Stimulated activated CD4-positive, alpha-beta T cell treated with anti-CD3 and anti-CD28 coated beads, Interleukin-1b, Interleukin-23, amount 100 ng/mL, for 48 hours (primary cell): Measurements from ENCODE around the gene WDR43.

Experiments used
- DNase-seq: peaks from one replicate; pipeline ENCODE4 v3.0.0-alpha.2; 2020

The WDR43 gene, protein sequence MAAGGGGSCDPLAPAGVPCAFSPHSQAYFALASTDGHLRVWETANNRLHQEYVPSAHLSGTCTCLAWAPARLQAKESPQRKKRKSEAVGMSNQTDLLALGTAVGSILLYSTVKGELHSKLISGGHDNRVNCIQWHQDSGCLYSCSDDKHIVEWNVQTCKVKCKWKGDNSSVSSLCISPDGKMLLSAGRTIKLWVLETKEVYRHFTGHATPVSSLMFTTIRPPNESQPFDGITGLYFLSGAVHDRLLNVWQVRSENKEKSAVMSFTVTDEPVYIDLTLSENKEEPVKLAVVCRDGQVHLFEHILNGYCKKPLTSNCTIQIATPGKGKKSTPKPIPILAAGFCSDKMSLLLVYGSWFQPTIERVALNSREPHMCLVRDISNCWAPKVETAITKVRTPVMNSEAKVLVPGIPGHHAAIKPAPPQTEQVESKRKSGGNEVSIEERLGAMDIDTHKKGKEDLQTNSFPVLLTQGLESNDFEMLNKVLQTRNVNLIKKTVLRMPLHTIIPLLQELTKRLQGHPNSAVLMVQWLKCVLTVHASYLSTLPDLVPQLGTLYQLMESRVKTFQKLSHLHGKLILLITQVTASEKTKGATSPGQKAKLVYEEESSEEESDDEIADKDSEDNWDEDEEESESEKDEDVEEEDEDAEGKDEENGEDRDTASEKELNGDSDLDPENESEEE

GRCh38 chr2:28894470-28895188 lies at the start of gene WDR43:
Gene WDR43 (plus strand): TSS chr2:28894667. CDS start chr2:28894699, 32 bp downstream.
- DNase-seq = peak; percentile 98

- DNase-seq = no peak
Measured at GRCh38 chr2:28855193-28855592, 39.3 kb upstream of the WDR43 start.

DNA sequence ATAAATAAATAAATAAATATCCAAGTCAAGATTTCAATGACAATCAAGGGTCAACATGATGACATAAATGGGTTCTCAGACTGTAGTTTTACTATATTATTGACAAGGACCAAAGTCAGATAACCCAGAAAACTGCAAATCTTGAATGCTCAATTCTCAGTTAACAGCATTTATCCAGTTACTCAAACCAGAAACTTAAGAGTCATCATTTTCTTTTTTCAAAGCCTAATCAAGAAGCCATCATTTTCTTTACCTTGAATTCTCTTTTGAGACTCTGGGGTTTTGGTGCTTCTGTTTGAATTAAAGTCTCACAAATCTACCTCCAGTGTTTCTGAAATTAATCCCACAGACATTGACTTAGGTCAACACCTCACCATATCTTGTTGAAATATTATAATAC lies 38.5 kb upstream of the WDR43 start:
- no peak for DNase-seq

GRCh38 chr2:28868611-28869010 lies 25.9 kb upstream of the WDR43 start:
- DNase-seq = no peak

GRCh38 chr2:28869494-28870145 lies 24.8 kb upstream of the WDR43 start:
- DNase-seq = peak; percentile 16

DNA sequence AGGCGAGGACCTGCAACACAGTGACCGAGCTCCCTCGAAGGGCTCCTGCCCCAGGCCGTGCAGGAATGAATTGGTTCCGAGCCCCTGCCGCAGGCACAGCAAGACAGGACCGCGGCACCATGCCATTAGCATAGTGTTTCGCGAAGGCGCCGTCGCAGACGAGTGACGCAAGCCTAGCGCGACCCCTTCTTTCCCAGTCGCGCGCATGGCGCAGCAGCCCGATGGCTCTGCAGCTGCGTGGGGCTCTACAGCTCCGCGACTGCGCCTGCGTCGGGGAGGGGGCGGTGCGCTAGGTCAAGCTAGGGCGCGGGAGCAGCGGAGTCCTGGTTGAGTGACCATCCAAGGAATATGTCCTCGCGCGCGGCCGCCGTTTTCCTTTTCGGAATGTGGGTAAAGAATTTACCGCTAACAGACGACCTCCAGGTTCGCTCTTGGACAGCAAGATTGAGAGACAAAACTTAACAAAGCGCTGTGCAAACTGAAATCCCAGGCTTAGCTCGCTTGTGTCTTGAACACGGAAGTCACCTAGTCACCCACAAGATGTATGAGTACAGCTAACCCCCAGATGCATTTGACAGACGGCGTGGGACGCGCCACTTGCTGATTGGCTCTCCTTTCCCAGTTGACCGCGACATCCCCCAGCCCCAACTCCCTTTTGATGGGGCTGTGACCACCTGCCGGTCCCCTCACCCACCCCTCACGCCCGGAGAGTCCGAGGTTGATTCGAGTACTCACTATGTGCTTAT lies 24.1 kb upstream of the WDR43 start, which contains the start of gene TRMT61B:
Gene TRMT61B, minus strand, starts transcription at position 164 of the 746 bp plus-strand sequence. Its CDS starts 32 bp downstream, at position 132.
- DNase-seq = peak; percentile 96

DNA sequence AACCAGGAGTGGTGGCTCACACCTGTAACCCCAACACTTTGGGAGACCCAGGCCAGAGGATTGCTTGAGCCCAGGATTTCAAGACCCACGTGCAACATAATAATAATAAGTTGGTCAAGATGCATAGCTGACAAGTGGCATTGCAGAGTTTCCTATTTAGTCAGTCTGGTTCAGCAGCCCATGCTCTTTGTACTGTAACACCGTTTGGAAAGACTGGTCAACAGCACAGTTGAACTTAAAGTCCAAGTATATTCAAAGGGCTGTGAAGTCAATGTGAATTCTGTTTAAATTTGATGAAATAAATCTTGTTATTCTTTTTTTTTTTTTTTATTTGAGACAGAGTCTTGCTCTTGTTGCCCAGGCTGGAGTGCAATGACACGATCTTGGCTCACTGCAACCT lies 22.8 kb upstream of the WDR43 start:
- DNase-seq = no peak

DNA sequence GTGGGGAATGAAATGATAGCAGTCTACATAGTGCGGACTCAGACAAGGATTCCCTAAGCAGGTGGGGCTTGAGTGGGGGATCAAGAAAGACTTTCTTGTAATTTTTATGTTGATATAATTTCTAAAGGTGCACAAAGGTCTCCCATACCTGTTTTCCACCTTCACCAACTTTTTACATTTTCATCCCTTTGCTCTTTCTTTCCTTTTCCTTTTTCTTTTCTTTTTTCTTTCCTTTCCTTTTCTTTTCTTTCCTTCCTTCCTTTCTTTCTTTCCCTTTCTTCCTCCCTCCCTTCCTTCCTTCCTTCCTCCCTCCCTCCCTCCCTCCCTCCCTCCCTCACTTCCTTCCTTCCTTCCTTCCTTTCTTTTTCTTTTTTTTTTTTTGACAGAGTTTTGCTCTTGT lies 14.3 kb upstream of the WDR43 start:
- DNase-seq = no peak

DNA sequence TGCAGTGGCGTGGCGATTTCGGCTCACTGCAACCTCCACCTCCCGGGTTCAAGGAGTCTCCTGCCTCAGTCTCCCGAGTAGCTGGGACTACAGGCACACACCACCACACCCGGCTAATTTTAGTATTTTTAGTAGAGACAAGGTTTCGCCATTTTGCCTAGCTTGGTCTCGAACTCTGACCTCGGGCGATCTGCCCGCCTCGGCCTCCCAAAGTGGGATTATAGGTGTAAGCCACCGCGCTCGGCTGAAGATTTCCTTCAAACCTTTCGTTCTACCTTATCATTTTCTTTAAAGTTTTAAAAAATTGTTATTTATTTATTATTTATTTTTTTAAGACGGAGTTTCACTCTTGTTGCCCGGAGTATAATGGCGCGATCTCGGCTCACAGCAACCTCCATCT lies 979 bp upstream of the WDR43 start:
- DNase-seq = no peak

- DNase-seq = peak; percentile 52
Measured at GRCh38 chr2:28895189-28895893, 874 bp downstream of the WDR43 start.

DNA sequence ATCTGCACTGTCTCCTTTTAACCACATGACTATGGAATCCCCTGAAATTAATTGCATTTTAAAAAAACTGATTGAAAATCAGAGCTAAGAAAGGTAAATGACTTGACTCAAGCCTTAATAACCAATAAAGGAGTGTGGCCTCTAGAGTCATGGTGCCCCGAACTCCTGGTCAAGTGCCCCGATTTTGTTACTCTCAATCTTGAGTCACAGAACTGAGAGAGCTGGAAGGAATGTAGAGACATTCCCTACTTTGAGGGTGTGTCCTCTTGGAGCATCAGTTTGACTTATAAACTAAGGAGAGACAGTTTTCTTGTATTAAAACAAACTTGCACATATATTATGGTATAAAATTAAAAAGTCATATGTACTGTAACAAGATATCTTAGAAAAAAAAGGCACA lies 2.4 kb downstream of the WDR43 start:
- no peak for DNase-seq

DNA sequence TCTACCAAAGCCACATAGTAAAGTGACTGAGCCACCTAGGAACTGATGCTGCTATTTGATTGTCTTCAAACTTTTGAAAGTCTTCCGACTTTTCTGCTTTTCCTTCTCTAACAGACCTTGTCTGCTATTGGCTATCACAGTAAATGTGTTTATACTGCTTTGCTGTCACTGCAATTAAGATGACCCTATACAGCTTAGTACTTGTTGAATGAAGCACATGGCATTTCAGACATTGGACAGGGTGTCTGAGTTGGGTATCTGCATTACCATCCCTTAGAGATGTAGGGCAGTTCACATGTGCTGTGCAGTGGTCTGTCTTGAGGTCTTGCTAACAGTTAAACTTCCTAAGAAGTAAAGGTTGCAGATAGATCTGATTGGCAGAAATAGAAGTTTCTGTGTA lies 3.6 kb downstream of the WDR43 start:
- DNase-seq = no peak

DNA sequence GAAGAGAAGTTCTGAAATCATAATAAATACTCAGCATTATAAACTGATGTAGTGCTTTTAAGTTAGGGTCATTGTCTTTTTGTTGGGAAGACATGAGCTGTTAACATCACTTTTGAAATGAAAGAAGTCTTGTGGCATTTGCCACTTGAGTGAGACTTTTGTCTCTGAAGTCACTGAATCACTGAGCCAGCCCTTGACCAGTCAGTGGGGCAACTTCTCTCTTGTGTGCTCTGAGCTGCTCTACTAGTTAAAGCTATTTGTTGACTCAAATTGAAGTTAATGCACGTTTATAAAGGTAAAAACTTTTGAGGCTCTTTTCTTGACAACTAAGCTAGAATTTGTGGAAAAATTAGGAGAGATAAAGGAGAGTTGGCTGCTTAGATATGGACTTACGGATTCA lies 6.7 kb downstream of the WDR43 start:
- no peak for DNase-seq

GRCh38 chr2:28901841-28902240 lies 7.4 kb downstream of the WDR43 start:
- no peak for DNase-seq

GRCh38 chr2:28902584-28902983 lies 8.1 kb downstream of the WDR43 start:
- DNase-seq = no peak

DNA sequence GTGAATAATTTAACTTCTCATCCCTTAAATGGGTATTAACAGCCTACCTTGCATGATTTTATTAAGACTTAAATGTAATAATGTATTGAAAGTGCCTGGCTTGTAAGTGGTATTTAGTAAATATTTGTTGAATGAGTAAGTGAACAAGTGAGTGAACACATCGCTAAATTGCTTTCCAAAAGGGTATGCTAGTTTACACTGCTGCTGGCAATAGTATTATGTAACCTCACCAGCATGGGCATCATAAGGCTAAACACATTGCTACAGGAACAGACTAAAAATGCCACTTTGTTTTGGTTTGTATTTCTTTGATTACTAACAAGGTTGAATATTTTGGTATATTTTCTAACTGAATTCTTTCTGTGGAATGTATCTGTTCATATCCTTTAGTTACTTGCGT lies 9.8 kb downstream of the WDR43 start:
- no peak for DNase-seq

DNA sequence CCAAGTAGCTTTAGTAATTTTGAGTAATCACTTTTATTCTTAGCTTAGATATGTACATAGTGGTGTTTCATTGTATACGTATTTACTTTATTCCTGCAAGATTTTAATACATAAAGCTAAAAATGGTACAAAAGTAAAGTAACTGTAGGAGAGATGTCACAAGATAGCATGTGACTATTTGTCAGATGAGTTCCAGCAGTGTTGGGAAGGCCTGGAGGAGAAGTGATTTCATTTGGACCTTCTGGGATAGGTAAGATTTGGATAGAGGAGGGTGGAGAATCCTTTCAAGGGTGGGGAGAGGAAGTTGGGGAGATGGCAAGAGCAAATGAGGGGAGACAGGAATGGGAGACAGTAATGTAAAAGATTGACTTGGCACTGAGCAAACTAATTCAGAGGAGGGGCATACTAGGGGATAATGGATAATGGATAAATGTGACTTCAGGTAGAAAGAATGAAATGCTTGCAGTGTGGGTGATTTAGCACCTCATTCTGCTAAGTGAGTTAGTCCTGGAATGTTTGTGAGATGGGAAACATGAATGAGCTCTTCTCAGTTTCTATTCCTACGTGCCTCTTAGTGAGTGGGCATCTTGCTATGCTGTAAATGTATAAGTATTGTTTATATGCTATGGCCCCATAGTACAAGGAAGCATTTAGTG lies 10.5 kb downstream of the WDR43 start:
- DNase-seq = no peak

- DNase-seq = no peak
Measured at GRCh38 chr2:28905533-28905932, 11.1 kb downstream of the WDR43 start.

GRCh38 chr2:28906376-28906775 lies 11.9 kb downstream of the WDR43 start:
- no peak for DNase-seq

DNA sequence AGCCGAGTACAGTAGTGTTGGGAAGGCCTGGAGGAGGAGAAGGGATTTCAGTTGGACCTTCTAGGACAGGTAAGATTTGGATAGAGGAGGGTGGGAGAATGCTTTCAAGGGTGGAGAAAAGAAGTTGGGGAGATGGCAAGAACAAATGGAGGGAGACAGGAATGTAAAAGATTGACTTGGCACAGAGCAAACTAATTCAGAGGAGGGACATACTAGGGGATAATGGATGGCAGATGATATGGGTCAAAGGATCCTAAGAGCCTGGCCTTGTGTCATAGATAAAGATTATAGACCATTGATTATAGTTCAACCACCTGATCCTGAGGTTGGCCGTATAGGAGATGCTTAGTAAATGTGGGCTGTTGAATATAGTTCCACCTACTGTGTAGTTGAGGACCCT lies 12.4 kb downstream of the WDR43 start:
- DNase-seq = no peak

DNA sequence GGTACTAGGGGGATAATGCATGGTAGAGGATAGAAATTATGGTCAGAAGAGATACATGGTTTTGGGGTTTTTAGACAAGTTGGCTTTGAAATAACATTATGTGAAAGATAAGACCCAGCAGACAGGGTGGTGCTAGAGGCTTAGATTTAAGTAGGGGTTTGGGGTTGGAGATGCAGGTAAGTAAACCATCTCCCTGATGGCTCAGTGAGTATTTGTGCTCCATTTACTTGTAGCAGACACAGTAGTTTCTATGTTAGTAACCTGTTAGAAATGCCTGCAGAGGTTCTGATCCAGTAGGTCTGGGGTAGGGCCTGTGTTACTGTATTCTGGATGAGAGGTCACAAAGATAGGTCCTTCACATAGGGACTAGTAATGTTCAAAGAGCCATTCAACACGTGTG lies 13.7 kb downstream of the WDR43 start:
- DNase-seq = no peak
